GM21717 (cell line): ENCODE data around the gene CMSS1.
"Not testable (repeated sequence)": the region's sequence is repeated elsewhere in the genome, so short reads cannot be mapped to it uniquely, and the experiment has no call there.

Experiments
- ATAC-seq: cut with Tn5 transposase; IDR thresholded peaks from one replicate; pipeline ENCODE4 v1.9.1; 2021; ENCODE audit warnings: mild to moderate bottlenecking, moderate library complexity; ENCODE audit not compliant: unreplicated experiment

CMSS1 gene

DNA sequence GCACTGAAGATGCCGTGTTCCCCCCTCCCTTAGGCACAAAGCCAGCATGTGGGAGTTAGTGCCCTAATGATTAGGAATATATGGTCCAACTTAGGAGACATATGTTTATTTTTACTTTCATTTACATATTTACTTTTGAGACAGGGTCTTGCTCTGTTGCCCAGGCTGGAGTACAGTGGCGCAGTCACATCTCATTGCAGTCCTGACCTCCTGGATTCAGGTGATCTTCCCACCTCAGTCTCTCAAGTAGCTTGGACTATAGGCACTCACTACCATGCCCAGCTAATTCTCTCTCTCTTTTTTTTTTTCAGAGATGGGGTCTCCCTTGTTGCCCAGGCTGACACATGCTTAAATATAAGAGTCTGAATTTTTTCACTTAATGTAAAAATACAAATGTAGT, 391.5 kb downstream of the CMSS1 start:
- no peak for ATAC-seq

GRCh38 chr3:100209948-100210771, 392.5 kb downstream of the CMSS1 start:
- ATAC-seq, result peak; percentile 98

DNA sequence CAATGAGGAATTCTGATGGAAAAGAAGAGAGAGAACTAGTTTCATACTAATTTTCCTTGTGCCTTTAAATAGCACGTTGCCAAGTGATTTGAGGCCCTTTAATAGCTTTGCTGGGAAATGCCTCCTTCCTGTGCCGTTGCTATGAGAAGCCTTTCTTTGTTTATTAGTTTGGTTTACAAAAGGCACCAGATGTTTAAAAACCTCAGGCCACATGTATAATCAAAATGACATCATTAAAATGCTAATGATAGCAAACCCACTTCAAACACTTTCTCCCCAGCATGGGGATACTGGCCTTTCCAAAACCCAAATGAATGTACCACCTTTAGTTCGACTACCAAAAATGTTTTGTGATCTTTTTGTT, 393.1 kb downstream of the CMSS1 start:
- ATAC-seq, result no peak

DNA sequence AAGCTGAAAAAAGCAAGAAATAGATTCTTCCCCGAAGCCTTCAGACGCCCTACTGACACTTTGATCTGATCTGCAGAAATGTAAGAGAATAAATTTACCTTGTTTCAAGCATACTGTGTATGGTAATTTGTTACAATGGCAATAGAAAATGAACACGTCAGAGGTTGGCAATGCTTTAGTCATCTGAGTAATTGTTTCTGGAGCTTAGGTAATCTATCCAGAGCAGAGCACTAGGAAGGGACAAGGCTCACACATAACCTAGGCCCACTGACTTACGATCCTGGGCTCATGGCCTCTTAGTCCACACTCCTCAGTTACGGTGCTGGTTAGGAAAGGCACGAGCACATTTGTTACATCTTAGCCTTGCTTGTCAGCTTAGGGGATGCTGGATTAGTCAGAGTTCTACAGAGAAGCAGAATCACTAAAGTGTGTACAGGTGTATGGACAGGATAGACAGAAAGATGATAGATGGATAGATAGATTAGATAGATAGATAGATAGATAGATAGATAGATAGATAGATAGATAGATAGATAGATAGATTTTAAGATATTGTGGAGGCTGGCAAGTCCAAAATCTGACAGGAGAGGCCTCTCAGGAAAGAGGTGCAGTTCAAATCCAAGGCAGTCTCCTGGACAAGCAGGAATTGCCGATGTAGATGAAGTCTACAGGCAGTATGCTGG, 396.4 kb downstream of the CMSS1 start:
- ATAC-seq, result no peak

DNA sequence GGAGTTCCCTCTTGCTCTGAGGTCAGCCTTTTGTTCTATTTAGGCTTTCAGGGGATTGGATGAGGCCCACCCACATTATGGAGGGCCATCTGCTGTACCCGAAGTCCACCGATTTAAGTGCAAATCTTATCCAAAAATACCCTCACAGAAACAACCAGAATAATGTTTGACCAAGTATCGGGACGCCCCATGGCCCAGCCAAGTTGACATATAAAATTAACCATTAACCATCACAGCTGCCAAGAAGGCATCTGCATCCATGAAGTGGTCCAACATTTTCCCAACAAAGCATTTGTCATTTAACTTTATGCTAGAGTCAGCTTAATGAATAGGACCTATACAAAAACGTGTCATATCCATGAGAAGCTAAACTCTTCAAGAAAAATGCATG, 396.9 kb downstream of the CMSS1 start:
- no peak for ATAC-seq

GRCh38 chr3:100216713-100217112, 399.1 kb downstream of the CMSS1 start:
- no peak for ATAC-seq

DNA sequence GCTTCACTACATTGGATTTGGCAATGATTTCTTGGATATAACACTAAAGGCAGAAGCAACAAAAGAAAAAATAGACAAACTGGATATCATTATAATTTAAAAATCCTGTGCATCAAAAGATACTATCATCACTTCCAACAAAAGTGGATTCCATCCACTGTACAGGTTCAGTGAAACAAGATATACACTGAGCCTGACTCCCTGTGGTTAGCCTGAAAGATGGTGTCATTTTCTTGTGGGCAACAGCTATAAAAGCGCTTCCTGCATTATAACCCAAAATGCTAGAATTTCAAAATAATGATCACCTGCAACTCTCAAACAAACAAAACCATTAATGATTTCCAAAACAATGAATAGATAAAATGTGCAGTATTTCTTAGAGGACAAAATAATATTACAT, 403.5 kb downstream of the CMSS1 start:
- no peak for ATAC-seq

GRCh38 chr3:100225193-100225592, 407.5 kb downstream of the CMSS1 start:
- ATAC-seq, result no peak

GRCh38 chr3:100225883-100226282, 408.2 kb downstream of the CMSS1 start:
- ATAC-seq, result no peak

- ATAC-seq, result no peak
Measured at GRCh38 chr3:100226712-100227429, 409.2 kb downstream of the CMSS1 start.

DNA sequence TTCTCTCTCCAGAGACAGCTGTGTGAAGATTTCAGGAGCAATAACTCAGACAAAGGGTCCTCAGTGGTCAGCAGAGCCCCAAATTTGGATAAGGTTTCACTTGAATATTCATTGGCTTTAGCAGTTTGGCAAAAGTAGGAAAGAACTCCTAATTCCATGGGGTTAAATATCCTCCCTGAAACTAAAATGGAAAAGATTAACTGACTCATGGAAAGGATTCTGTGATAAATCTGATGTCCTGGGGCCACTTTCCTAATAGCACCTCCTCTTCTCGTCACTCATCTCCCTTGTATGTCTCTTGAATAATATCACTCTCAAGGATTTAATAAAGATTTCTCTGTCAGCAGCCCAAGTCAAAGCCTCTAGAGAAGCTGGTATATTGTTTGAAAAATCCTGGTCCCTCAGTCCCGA, 409.9 kb downstream of the CMSS1 start:
- ATAC-seq, result no peak

GRCh38 chr3:100228247-100228646, 410.6 kb downstream of the CMSS1 start:
- no peak for ATAC-seq

DNA sequence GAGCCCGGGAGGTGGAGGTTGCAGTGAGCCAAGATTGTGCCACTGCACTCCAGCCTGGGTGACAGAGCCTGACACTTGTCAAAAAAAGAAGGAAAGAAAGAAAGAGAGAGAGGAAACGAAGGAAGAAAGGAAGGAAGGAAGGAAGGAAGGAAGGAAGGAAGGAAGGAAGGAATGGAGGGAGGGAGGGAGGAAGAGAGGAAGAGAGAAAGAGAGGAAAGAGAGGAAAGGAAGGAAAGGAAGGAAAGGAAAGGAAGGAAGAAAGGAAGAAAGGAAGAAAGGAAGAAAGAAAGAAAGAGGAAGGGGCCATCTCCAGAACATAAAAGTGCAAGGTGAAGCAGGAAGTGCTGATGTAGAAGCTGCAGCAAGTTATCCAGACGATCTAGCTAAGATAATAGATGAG, 411.5 kb downstream of the CMSS1 start:
- ATAC-seq, result not testable (repeated sequence)

DNA sequence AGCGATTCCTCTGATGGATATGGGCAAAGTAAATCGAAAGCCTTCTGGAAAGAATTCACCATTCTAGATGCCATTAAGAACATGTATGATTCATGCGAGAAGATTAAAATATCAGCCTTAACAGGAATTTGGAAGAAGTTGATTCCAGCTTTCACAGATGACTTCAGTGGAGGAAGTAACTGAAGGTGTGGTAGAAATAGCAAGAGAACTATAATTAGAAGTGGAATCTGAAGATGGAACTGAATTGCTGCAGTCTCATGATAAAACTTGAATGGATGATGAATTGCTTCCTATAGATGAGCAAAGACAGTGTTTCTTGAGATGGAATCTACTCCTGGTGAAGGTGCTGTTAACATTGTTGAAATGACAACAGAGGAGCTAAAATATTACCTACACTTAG, 413.0 kb downstream of the CMSS1 start:
- no peak for ATAC-seq
